Colonic mucosa (tissue), 4 donors: Measurements from ENCODE around the gene TBC1D8. TPM values are rescaled to one million over a fixed set of nuclear protein-coding genes. Genes with fewer than 3 reads are reported as not detected.

Experiments used
- DNase-seq: peaks from one replicate; pipeline ENCODE4 v3.0.0-alpha.2; 2020
- H3K27ac ChIP-seq: fragments of 200-600 bp; one replicate; pipeline ENCODE4 v1.8.0; 2021
- H3K27me3 ChIP-seq: fragments of 200-600 bp; one replicate; pipeline ENCODE4 v1.8.0; 2021
- H3K36me3 ChIP-seq: fragments of 200-600 bp; one replicate; pipeline ENCODE4 v1.8.0; 2021
- H3K4me1 ChIP-seq: fragments of 200-600 bp; one replicate; pipeline ENCODE4 v1.8.0; 2021; ENCODE audit warnings: mild to moderate bottlenecking
- H3K4me3 ChIP-seq: fragments of 200-600 bp; one replicate; pipeline ENCODE4 v1.8.0; 2021
- H3K9ac ChIP-seq, 2 donors: one replicate each; pipeline ENCODE4 v1.7.0; 2013; ENCODE audit warnings: control low read depth in 2 of 2, low read depth in 2 of 2, low read length in 2 of 2
- H3K9me3 ChIP-seq: fragments of 200-600 bp; one replicate; pipeline ENCODE4 v1.8.0; 2021
- intact Hi-C: fragments of 100-400 bp; cut with DNase I; formaldehyde crosslinking; loops from one replicate; pipeline ENCODE4 v1.14.1; 2022
- total RNA-seq, 2 donors: library from RNA; stranded (reverse); fragmentation: NEBNext Ultra II Directional in 1 of 2; extraction: Animal tissue kit (Norgen Biotek cat#: 25700) in 1 of 2; gene quantifications; one replicate each; pipeline ENCODE4 v1.2.1, GENCODE V29; 2021
- TF ChIP-seq, protein P1 (sequence below): fragments of 200-600 bp; IDR thresholded peaks from one replicate; pipeline ENCODE4 v1.8.0; 2022; ENCODE audit warnings: antibody characterized with exemption, mild to moderate bottlenecking
- donor health status: healthy.
- donor health status: DM: no; HTN: no; CAD: no.
- donor health status: DM: no; HTN: no; CAD: no.

TBC1D8 gene
- total RNA-seq, 2 donors from 2014 or later = 10.3 to 11.8 TPM

DNA sequence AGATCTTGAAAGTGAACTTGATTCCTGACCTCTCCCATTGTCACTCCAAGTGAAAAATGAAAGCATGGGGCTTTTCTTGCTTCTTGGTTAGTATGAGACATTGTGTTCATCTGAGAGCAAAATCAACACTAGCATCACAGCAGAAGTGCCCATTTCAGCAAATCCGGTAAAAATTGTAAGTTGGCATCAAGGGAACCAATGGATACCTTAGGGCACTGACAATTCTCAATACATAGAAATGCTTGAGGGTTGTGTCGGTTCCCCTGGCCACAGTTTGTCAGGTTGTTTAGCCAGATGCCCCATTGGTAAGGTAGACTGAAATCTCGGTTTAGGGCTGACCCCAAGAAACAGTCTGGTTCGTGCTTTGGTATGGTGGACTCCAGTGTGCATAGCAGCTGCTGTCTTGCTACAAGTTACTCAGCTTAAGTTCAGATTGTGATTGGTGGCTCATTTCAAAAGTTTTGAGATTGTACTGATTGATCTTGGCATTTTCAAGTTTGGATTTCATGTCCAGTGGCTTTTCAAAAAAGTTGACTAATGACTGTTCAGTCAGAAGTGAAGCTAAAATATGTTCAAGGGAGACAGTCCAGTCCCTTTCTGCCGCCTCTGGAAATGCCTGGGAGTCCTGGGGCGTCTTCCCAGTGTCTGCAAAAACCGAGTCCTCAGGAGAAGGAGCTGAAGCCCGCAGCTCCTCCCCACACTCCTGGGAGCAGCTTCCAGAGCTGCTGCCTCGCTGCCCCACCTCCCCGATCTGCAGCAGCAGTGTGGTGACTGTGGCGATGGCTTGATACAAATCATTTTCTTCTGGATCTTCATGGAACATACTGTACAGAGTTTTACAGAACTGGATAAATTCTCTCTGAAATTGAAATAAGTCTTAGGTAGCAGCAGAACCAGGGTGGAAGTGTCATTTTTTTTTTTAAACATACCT, 143.5 kb downstream of the TBC1D8 start:
- TF ChIP-seq, protein P1, sequence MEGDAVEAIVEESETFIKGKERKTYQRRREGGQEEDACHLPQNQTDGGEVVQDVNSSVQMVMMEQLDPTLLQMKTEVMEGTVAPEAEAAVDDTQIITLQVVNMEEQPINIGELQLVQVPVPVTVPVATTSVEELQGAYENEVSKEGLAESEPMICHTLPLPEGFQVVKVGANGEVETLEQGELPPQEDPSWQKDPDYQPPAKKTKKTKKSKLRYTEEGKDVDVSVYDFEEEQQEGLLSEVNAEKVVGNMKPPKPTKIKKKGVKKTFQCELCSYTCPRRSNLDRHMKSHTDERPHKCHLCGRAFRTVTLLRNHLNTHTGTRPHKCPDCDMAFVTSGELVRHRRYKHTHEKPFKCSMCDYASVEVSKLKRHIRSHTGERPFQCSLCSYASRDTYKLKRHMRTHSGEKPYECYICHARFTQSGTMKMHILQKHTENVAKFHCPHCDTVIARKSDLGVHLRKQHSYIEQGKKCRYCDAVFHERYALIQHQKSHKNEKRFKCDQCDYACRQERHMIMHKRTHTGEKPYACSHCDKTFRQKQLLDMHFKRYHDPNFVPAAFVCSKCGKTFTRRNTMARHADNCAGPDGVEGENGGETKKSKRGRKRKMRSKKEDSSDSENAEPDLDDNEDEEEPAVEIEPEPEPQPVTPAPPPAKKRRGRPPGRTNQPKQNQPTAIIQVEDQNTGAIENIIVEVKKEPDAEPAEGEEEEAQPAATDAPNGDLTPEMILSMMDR = no peak
- Histone ChIP-seq H3K4me1 (no peaks in the 10 kb centered on the region), H3K27ac (no peak overlapping the region), H3K36me3 (peaks cover 30% of the 10 kb centered on the region), H3K9ac (no peak overlapping the region), H3K4me3 (no peak overlapping the region), H3K9me3 (no peaks in the 10 kb centered on the region), H3K27me3 (no peaks in the 10 kb centered on the region)
- intact Hi-C loops = no loop called here
- DNase-seq = no peak

DNA sequence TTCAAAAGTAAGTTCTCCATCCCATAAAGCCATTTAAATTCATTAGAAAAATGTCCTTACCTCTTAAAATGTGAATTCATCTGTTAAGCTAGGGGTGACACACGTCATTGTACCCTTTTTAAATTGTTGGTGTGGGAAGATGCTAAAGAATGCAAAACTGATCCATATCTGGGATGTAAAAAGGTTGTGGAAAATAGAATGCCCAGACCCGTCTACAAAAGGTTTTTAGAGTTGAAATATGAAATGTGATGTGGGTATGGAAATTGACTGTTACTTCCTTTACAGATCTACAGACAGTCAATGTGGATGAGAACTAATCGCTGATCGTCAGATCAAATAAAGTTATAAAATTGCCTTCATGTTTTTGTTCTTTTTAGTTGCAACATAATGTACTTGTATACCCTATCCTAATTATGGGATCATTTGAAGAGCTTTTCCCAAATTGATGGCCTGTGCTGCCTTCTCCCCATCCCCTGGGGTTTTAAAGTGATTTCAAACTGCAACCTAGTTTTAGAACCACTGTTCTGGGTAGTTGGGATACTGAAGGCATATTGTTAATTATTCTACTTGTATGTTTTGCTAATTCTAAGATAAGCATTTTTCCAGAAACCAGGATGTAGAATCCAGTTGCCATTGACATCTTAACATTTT, 145.0 kb downstream of the TBC1D8 start:
- Histone ChIP-seq H3K9ac (no peak overlapping the region), H3K4me3 (no peak overlapping the region), H3K27ac (no peak overlapping the region), H3K4me1 (no peaks in the 10 kb centered on the region), H3K36me3 (peaks cover 30% of the 10 kb centered on the region), H3K9me3 (no peaks in the 10 kb centered on the region), H3K27me3 (no peaks in the 10 kb centered on the region)
- TF ChIP-seq, protein P1 = no peak
- no peak for DNase-seq
- intact Hi-C loops = no loop called here

DNA sequence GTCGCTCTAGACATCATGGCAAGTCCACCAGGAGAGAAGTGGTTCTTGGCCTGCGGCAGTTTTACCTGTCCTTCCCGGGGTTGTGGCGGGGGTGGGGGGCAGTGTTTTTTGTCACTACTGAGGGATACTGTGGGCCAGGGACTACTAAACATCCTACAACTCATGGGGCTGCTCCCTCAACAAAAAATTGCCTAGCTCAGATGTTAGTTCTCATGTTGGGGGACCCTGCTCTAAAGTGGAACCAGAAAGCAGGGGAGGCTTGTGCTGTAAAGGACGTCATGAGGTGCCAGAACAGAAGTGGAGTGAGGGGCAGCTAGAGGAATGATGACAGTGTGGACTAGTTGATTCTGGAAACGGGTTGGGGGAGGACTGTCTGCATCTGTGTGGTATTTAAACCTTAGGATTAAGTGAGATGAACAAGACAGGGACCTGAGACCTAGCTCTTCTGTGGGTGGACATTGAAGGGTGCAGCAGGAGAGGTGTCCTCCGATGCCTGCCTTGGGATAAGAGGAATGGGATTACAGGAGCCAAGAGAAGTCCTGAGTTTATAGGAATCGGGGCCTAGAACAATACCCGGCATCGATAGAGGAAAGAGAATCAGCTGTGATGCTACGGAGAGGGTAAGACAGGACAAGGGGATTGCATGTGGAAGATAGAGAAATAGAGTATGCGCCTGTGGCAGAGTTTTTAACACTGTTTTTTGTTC, 146.4 kb downstream of the TBC1D8 start:
- no peak overlapping the region for H3K4me3 ChIP-seq

DNA sequence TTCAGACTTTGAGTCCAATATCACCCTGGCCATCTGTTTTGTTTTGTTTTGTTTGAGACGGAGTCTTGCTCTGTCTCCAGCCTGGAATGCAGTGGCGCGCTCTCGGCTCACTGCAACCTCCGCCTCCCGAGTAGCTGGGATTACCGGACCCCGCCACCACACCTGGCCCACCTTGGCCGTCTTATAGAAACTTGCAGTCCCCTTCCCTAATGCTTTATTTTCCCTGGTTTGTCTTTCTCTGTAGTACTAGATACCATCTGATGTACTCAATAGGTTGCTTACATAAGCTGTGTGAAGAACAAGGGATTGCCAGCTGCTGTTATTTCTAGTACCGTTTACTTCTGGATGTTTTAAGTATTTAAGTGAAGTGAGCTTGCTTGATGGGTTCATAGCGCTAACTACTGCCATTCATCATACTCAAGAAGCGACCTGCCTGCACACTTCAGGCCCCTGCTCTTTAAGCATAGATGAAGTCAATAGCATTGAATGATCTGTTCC, 147.9 kb downstream of the TBC1D8 start:
- peaks cover 30% of the 10 kb centered on the region for H3K36me3 ChIP-seq
- H3K4me3 ChIP-seq = peak overlapping the region; percentile 93
- intact Hi-C loops = no loop called here
- DNase-seq = no peak
- H3K9me3 ChIP-seq = no peaks in the 10 kb centered on the region
- peak overlapping the region; percentile 87 for H3K27ac ChIP-seq
- H3K27me3 ChIP-seq = no peaks in the 10 kb centered on the region
- peak overlapping the region; percentile 66 to 86 for H3K9ac ChIP-seq
- TF ChIP-seq, protein P1 = no peak
- no peaks in the 10 kb centered on the region for H3K4me1 ChIP-seq

More for the DNA sequence above, 146.4 kb downstream of the TBC1D8 start:
- Histone ChIP-seq H3K27ac (no peak overlapping the region), H3K9me3 (no peaks in the 10 kb centered on the region), H3K4me1 (no peaks in the 10 kb centered on the region), H3K36me3 (peaks cover 30% of the 10 kb centered on the region), H3K27me3 (no peaks in the 10 kb centered on the region), H3K9ac (no peak overlapping the region)
- no peak for DNase-seq
- intact Hi-C loops = no loop called here
- TF ChIP-seq, protein P1 = no peak
